AG04449 (cell line): ENCODE results near the gene ICOS.
"Not testable (repeated sequence)": the region's sequence is repeated elsewhere in the genome, so short reads cannot be mapped to it uniquely, and the experiment has no call there.

Source experiments
- CTCF ChIA-PET: fragments of 350-600 bp; formaldehyde crosslinking; extraction: SDS; loops from one replicate; lab custom pipeline; 2021; ENCODE audit warnings: antibody characterized with exemption; lab: Yijun Ruan, JAX
- POLR2A ChIA-PET: fragments of 400-600, 350-600 bp; formaldehyde crosslinking; extraction: SDS; loops from one replicate; lab custom pipeline; 2020; ENCODE audit warnings: antibody characterized with exemption, inconsistent platforms; lab: Yijun Ruan, JAX
- DNase-seq: peaks from one replicate; pipeline ENCODE4 v3.0.0-alpha.2; 2010; ENCODE audit warnings: low read depth, low spot score
- H3K4me3 ChIP-seq: 2 replicates; pipeline ENCODE4 v1.5.1; 2011; ENCODE audit warnings: low read depth, mild to moderate bottlenecking, control low read depth, low read length
- CTCF ChIP-seq: IDR thresholded peaks from one replicate; pipeline ENCODE4 v1.5.1; 2011; ENCODE audit warnings: mild to moderate bottlenecking, moderate library complexity, low read length, control low read depth, inconsistent platforms; ENCODE audit not compliant: insufficient read depth; ENCODE audit errors: missing control alignments

ICOS gene

GRCh38 chr2:203918839-203919238, 17.7 kb upstream of the ICOS start:
- no peak for TF ChIP-seq CTCF
- ChIA-PET POLR2A (no interaction called here), CTCF (interaction anchor here (1.0 to 1.1 kb wide), 2 partner anchors 9 to 13 kb away, joined by 4 read pairs; no protein-coding TSS in a partner anchor)
- no peak overlapping the region for H3K4me3 ChIP-seq
- DNase-seq = no peak

- no peak overlapping the region for H3K4me3 ChIP-seq
- POLR2A ChIA-PET = no interaction called here
- no peak for DNase-seq
- TF ChIP-seq CTCF = no peak
- CTCF ChIA-PET = no interaction called here
Measured at GRCh38 chr2:203925512-203926158, 10.9 kb upstream of the ICOS start.

- TF ChIP-seq CTCF = no peak
- CTCF ChIA-PET = interaction anchor here (0.9 to 1.9 kb wide), 4 partner anchors 14 to 1997 kb away, joined by 3 to 6 read pairs (median 4); no protein-coding TSS in a partner anchor
- no peak overlapping the region for H3K4me3 ChIP-seq
- no peak for DNase-seq
- POLR2A ChIA-PET = no interaction called here
Measured at GRCh38 chr2:203928849-203929248, 7.7 kb upstream of the ICOS start.

- POLR2A ChIA-PET, H3K4me3 ChIP-seq, CTCF ChIA-PET, DNase-seq: not testable (repeated sequence)
Measured at GRCh38 chr2:203931262-203931661, 5.3 kb upstream of the ICOS start.

GRCh38 chr2:203934041-203934492, 2.5 kb upstream of the ICOS start:
- H3K4me3 ChIP-seq = no peak overlapping the region
- CTCF ChIA-PET = no interaction called here
- no peak for TF ChIP-seq CTCF
- no peak for DNase-seq
- POLR2A ChIA-PET = no interaction called here

- H3K4me3 ChIP-seq = no peak overlapping the region
- POLR2A ChIA-PET = interaction anchor here (0.6 kb wide), 1 partner anchor 66 kb away, joined by 3 read pairs; no protein-coding TSS in a partner anchor
- no peak for TF ChIP-seq CTCF
- DNase-seq = no peak
- CTCF ChIA-PET = no interaction called here
Measured at GRCh38 chr2:203934711-203935438, 1.7 kb upstream of the ICOS start.
